GM21515 (cell line): ENCODE data around the gene SLC25A53.

Experiments used
- ATAC-seq: cut with Tn5 transposase; IDR thresholded peaks from one replicate; pipeline ENCODE4 v1.9.1; 2021; ENCODE audit not compliant: unreplicated experiment

SLC25A53 gene, protein sequence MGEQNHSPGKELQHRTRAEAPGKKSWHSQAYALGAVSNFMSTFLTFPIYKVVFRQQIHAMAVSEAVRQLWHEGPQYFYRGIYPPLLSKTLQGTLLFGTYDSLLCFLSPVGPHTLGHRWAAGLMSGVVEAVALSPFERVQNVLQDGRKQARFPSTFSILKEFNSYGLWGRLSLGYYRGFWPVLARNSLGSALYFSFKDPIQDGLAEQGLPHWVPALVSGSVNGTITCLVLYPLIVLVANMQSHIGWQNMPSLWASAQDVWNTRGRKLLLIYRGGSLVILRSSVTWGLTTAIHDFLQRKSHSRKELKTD

DNA sequence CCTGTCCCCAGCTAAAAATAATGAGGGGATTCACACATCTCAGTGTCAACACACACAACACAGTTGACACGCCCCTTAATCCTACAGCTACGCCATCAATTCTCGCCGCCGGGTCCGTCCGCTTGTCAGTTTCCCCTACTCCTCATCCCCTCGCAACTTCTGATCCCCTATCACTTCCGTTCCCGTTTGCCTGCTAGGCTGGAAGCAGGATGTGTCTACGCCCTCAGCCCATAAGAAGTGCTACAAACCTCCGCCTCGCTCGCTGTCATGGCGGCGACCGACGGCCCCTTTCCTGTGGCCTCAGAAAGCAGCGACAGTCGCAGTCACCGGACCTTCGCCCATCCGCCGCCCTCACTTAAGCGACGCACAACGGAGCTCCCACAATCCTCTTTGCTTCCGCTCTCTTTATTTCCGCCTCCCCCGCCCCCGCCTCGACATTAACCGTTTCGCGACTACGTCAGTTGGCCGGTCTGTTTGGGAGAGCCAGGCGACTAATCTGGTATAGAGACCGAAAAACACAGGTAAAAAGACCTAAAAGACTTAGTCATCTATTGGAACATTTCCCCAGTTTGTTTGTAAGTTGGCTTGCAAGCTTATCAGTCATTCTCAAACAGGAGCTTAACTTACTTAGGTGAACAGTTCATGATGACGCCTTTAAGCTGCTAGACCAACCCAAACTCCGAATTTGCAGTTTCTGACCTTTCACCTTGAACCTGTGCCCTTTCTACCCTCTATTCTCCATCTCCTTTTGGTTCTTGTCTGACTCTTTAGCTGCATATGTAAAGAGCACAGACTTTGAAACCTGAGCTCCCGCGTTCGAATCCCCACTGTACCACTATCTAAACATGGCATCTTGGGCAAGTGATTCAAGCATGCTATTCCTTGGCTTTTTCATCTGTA is at the start of gene SLC25A53:
SLC25A53 (minus strand) TSS at position 380 of the 900 bp plus-strand sequence. CDS start 51,752 bp downstream, outside the sequence.
- ATAC-seq = peak; percentile 94

DNA sequence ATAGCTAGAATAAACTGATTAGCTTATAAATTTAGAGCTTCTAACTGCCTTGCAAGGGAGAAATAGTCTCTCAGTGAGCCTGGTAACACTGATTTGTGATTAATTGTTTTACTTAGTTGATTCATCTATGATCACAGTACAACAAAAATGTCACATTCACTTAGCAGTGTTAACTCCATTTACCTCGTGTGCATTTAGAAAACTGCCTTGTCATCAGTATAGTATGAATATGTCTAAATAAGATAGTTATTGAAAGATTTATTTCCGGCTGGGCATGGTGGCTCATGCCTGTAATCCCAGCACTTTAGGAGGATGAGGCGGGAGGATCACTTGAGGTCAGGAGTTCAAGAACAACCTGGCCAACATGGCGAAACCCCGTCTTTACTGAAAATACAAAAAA is 48.7 kb upstream of the SLC25A53 start:
- ATAC-seq = no peak

DNA sequence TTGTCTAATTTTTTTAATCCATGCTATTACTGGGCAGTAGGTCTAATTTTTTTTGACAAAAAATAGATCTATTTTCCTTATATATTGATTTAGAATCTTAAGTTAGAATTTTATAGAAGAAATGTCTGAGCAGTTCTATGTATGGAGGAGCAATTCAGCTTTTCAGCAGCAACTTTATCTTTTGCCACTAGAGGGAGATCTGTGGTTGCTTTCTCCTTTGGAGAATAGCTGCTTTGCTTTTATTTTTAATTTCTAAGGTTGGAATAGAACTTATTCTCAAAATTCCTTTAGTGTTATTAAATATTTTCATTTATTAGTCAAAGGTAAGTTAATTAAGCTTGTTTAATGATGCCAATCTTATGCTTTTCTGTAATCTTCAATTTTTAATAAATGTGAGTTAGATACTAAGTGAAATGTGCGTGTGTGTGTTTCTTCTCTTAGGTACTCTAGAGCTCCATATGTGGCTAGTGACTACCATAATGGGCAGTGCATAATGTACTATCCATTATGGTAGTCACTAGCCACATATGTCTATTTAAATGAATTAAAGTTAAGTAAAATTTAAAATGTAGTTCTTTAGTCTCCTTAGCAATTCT is 38.8 kb upstream of the SLC25A53 start:
- ATAC-seq = peak; percentile 66

DNA sequence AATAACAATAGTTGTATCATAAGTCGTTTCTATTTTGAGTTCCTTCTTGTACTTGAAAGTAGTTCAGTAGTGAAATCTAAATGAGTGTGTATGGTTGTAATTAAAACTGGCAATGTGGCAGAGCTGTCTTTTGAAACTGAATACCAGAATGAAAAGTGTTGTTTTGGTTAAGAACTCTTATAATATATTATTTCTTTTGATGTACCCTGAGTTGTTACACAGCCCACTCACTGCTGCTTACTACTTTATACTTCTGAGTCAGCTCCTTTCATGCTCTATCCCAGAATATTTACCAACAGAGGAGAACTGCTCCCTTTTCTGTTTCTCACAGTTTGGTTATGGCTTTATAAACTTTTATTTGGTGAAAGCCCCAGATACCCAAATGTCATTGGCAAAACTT is 38.2 kb upstream of the SLC25A53 start:
- no peak for ATAC-seq

DNA sequence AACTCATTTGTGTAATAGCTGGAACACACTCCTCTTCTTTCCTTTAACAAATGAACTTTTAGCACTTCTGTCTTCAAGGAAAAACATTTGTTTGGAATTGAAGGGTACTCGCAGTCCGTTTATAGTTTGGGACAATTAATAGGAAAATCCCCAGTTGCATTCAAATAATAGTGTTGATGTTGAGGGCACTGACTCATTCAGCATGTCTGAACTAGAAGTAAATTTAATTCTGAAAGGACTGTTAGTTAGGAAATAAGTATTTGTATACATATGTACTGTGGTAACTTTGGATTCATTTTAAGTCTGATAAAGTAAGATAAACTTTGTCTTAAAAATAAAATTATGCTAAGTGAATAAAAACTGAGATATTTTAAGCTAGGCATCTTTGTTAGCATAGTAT is 36.7 kb upstream of the SLC25A53 start:
- no peak for ATAC-seq

DNA sequence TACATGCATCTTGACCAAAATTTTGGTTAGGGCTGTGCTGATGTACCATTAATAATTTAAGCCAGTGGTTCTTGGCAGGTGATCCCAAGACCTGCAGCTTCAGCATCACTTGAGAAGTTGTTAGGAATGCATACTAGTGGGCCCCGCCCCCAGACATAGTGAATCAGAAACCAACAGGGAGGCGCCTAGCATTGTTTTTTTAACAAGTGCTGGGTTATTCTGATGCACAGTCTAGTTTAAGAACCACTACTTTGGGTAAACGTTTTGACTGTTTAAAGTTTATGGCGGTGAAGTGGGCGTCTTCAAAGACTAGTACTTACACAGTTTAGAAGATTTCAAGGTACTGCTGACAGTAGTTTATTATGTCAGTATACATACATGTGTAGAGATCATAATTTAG is 33.0 kb upstream of the SLC25A53 start:
- no peak for ATAC-seq

DNA sequence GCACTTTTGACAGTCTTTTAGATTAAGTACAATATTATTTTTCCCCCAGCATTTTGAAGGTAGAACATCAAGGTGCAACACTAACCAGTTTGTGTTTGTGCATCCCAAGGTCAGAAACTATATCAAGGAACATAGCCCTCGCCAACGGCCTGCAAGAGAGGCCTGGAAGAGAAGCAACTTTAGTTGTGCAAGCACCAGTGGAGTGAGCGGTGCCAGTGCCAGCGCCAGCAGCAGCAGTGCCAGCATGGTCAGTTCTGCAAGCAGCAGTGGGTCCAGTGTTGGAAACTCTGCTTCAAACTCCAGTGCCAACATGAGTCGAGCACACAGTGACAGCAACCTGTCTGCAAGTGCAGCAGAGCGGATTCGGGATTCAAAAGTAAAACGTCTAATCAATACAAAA is 31.1 kb upstream of the SLC25A53 start:
- ATAC-seq = no peak

DNA sequence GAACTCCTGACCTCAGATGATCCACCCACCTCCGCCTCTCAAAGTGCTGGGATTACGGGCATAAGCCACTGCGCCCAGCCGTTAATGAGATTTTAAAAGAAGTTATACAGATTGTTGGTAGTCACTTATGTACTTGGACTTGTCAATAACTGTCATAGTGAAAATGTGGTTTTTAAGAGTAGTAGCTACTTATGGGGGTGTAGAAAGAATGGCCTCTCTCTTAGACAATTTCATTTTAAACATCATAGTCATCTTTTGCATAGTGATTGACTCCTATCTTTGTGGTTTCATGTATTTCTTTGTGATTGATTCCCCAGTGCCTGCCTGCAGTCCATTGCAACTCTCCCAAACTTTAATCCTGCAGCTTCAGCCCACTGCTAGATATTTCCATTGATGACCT is 26.9 kb upstream of the SLC25A53 start:
- no peak for ATAC-seq

DNA sequence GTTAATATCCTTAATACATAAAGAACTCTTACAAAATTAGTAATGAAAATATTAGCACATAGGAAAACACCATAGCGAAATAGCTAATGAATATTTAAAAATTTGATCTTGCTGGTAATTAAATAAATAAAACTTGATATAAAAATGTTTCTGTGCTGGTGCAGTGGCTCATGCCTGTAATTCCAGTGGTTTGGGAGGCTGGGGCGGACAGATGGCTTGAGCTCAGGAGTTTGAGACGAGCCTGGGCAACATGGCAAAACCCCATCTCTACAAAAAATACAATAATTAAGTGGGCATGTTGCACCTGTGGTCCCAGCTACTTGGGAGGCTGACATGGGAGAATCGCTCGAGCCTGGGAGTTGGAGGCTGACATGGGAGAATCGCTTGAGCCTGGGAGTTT is 17.0 kb upstream of the SLC25A53 start:
- no peak for ATAC-seq

DNA sequence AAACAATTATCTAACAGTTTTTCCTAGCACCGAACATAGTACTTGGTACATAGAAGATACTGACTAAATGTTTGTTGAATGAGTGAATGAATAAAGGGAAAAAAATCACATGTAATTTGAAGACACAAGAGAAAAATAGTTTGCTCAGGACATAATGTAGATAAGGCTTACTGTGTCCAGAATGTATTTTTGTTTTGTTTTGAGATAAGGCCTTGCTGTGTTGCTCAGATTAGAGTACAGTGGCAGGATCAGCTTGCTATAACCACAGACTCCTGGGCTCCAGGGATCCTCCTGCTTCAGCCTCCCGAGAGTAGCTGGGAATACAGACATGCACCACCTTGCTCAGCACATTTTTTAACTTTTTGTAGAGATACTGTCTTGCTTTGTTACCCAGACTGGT is 16.0 kb upstream of the SLC25A53 start:
- ATAC-seq = no peak

DNA sequence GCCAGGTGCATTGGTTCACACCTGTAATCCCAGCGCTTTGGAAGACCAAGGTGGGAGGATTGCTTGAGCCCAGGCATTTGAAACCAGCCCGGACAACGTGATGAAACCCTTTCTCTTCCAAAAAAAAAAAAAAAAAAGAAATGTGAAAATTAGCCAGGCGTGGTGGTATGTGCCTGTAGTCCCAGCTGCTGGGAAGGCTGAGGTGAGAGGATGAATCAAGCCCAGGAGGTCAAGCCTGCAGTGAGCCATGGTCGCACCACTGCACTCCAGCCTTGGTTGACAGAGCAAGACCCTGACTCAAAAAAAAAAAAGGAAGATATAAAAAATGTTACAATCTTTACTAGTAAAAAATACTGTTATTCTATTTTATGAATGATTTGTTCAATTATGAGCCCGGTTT is 15.3 kb upstream of the SLC25A53 start:
- no peak for ATAC-seq

DNA sequence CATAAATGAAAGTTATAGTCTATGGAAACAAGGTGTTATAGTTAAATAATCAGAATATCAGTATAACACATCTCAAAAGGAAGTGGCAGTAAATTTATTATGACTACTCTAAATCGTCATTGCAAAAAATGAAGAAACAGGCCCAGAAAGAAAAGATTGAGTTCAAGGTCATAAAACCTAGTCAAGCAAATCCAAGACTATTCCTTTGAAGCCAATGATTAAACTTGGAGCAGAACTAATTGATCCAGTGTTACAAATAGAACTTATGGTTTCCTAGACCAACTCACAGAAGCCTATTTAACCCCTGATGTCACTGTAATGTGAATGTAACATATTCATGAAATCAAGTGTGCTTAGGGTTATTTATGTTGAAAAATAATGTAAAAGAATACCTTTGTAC is 11.3 kb upstream of the SLC25A53 start:
- no peak for ATAC-seq

DNA sequence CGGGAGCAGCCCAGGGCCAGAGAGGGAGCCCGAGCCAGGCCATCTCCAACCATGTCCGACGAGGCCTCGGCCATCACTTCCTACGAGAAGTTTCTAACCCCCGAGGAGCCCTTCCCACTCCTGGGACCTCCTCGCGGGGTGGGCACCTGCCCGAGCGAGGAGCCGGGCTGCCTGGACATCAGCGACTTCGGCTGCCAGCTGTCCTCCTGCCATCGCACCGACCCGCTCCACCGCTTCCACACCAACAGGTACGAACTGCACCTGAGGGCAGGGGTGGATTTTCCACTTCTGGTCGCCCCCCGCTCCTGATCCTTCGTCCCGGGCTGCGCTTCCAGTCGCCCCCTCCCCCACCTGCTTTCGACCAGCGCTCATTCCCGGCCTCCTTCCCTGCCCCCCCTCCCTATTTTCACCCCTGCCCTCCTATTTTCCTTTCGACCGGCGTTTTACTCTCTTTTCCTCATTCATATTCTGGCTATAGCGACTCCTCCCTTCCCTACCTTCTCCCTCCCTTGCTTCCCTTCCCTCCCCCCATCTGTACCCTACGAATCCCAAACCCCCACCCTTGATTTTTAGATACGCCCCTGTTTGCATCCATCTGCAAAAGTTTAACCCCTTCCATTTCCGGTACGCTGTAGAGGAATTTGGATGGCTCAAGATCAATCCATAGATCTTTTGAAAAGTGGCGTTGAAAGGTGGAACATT is 10.1 kb upstream of the SLC25A53 start:
- no peak for ATAC-seq

DNA sequence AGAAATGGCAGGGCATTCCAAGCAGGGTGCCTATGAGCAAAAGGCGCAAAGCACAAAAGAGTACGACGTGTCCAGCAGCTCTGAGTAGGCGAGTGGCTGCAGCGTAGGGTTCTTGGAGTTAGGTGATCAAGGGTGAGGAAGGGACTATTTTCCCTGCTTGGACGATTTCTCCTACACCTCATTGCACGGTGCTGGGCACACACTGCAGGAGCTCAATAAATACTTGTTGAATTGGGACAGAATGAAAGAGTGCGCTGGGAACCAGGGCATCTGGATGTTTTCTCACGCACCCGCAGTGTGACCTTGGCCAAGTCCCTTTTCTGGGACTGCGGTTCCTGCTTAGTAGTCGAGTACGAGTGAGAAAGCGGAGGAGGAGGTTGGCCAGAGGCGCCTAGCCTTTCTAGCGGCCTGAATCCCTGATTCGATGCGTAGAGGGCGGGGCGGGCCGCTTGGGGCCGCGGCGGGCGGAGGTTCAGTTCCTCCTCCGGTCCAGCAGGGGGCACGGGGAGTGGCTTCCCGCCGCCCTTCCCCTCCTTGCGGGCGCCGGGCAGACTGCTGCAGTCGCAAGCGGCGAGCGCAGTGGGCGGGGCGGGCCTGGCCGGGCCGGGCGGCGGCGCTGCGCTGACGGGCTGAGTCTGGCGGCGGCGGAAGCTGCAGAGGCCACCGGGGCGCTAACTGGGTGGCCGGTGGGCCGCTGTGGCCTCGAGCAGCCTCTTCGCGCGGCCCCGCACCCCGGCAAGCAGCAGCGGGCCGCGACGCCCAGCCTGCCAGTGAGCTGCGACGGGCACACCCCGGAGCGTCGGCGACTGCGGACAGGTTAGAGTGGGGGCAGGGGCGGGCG is 9.3 kb upstream of the SLC25A53 start, which contains the start of gene FAM199X:
FAM199X (plus strand) TSS at position 560 of the 841 bp plus-strand sequence. CDS start 333 bp downstream, outside the sequence.
- ATAC-seq = peak; percentile 96

DNA sequence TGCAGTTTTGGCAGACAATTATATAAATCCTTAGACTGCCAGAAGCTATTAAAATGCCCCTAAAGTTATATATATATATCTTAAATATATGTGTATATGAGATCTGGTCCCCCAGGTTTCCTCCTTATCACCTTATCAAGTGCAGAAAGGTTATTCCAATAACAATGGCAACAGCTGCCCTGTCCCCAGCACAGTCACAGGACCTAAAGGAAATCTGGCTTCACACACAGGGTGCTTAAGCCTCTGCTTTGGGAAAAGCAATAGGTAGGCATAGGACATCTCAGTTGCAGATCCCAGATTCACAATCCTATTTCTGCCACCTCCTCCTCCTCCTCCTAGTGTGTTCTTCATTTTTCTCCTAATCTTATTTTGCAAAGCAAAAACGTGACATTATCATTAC is 5.8 kb downstream of the SLC25A53 start:
- ATAC-seq = no peak

DNA sequence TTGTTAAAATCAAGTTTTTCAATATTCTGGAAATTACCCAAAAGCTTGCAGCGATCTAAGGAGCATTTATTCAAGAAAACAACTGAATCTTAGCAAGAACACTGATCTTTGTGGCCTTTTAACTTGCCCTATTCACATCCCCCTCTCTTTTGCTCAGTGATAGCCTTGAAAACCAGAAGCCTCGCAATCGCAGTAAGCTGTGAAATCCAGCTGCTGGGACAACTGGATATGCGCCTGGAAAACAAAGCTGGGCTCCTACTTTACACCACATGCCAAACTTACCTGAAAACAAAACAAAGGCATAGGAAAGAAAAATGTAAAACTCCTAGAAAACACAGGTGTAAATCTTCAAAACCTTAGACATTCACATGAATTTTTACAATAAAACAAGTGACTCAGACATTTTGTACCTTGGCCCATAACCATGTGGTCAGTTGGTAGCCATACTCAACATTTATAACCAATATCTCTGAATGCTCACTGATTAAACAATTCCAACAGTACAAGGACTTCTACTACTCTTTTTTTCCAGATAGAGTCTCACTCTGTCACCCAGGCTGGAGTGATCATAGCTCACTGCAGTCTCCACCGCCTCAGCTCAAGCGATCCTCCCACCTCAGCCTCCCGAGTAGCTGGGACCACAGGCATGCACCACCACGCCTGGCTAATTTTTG is 15.6 kb downstream of the SLC25A53 start:
- ATAC-seq = no peak

DNA sequence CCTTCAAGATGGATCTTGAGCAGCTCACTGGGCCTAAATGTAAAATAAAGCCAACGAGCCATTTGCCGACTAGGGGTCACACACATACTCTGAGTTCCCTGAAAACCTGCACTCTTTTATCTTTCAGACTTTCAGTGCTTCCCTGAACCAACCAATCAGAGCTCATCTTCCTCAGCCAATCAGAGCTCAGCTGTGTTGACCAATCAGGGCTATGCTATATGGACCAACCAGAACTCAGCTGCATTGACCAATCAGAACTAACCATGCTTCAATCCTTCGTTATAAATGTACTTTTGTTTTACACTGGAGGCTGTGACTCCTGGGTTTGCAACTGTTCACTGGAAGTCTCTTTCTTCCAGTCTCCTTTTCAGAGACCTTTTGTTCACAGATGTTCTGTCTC is 19.3 kb downstream of the SLC25A53 start:
- no peak for ATAC-seq

DNA sequence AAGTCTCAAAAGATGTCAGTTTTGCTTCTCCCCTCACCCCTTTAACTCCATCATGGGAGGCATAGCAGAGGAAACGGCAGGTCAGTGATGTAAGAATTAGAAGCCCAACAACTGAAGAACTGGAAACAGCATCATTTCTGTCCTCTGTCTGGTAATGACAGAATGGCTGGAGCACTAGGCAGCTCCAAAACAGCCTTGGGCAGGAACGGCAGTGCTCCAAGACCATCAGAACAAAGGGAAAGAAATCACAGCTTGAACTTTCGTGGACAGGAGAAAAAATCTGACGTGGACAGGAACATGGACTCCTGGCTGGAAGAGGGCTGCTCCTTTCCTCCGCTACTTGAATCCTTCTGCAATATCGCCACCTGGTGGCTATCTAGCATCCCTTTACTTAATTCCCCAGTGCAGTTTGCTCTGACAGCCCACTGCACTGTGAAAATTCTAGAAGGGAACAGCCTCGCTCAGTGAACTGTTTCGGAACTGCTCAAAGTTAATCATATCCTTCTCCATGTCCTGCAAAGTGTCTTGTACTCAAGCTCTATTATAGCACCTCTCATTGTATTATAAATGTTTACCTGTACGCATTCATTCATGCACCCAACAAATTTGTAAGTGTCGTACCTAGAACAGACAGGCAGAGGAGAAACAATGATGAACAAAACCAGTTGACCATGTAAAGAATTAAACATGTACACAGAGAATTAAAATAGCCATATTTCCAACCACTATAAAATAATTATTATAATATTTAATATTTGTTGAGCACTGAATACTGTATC is 20.4 kb downstream of the SLC25A53 start:
- ATAC-seq = peak; percentile 86

DNA sequence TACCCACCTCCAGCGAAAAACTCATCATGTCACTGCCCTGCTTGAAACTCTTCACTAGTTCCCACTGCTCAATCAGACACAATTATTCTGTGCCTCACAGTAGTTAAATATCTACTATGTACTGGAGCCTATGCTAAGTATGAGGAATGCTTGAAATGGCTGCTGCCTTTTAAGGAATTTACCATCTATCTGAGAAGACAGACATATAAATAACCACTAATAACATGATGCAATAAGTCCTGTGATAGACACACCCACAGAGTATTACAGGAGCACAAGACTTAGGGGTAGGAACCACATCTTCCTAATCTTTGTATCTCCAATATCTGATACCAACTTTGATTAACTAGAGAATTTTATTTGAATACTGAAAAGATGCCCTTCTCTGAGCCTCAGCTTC is 21.1 kb downstream of the SLC25A53 start:
- ATAC-seq = no peak
